ENCODE data around the gene FNDC3B.

GRCh38 chr3:172268425-172268824 lies 229.0 kb downstream of the FNDC3B start:
- TF ChIP-seq EZH2 (optimal IDR thresholded peaks at IDR 0.05; ENCODE audit: low read depth, low read length) (no peak), EZH2phosphoT487 (IDR thresholded peaks at IDR 0.05; ENCODE audit: low read length) (no peak)
- TF ChIP-seq, protein P1, sequence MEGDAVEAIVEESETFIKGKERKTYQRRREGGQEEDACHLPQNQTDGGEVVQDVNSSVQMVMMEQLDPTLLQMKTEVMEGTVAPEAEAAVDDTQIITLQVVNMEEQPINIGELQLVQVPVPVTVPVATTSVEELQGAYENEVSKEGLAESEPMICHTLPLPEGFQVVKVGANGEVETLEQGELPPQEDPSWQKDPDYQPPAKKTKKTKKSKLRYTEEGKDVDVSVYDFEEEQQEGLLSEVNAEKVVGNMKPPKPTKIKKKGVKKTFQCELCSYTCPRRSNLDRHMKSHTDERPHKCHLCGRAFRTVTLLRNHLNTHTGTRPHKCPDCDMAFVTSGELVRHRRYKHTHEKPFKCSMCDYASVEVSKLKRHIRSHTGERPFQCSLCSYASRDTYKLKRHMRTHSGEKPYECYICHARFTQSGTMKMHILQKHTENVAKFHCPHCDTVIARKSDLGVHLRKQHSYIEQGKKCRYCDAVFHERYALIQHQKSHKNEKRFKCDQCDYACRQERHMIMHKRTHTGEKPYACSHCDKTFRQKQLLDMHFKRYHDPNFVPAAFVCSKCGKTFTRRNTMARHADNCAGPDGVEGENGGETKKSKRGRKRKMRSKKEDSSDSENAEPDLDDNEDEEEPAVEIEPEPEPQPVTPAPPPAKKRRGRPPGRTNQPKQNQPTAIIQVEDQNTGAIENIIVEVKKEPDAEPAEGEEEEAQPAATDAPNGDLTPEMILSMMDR (IDR thresholded peaks at IDR 0.05; ENCODE audit: low read length): no peak
